ENCODE data around the gene LRRC4C. TPM values are rescaled to one million over a fixed set of nuclear protein-coding genes. Genes with fewer than 3 reads are reported as not detected.

The LRRC4C gene
- total and polyA plus RNA-seq, 2 donors (not counting 3 experiments of a cell fraction or from before 2014, with no cell fraction given) = not detected

DNA sequence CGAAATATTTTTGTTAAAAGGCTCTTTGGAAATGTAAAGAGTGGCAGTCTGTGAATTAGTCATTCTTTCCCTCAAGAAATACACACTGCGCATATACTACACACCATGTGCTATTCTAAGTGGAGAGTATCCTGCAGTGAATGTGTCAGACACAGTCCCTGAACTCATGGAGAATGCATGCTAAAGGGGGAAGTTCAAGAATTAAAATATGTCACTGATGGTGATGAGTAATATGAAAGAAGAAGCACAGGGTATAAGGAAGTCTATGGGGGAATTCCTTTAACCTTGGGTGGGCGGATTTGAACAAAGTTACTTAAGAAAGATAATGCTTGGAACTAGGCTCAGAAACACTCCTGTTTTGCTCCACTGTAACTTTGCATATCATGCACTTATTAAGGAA, 153.0 kb downstream of the LRRC4C start:
- ChIA-PET POLR2A (no interaction called here), CTCF (no interaction called here)

More for the DNA sequence above, 153.0 kb downstream of the LRRC4C start:
- H3K4me3 ChIP-seq (replicated peaks in 1 of 3; ENCODE audit: insufficient read depth in 1 of 3, low read depth in 1 of 3, low read length in 3 of 3) = no peak overlapping the region
- H3K9me1 ChIP-seq (replicated peaks; ENCODE audit: control insufficient read depth, extremely low read depth, insufficient read depth, low read length) = no peaks in the 10 kb centered on the region
- DNase-seq (ENCODE audit: low read depth, low spot score) (no peak), FAIRE-seq (no peak)
- H3K79me2 ChIP-seq (ENCODE audit: control insufficient read depth, insufficient read depth, low read length) = no peaks in the 10 kb centered on the region
- no peak overlapping the region for H3K4me2 ChIP-seq (ENCODE audit: insufficient read depth, low read length)
- TF ChIP-seq, protein P1, sequence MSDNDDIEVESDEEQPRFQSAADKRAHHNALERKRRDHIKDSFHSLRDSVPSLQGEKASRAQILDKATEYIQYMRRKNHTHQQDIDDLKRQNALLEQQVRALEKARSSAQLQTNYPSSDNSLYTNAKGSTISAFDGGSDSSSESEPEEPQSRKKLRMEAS (IDR thresholded peaks at IDR 0.05; ENCODE audit: insufficient read depth, insufficient read length) = no peak
- TF ChIP-seq MYC (IDR thresholded peaks at IDR 0.05; ENCODE audit: low read depth, low read length) = no peak
- TF ChIP-seq POLR2A (IDR thresholded peaks at IDR 0.05; ENCODE audit: low read depth, low read length) = no peak
- TF ChIP-seq GATA2 (IDR thresholded peaks at IDR 0.05; ENCODE audit: insufficient read depth, insufficient read length, low read depth, low read length) = no peak
- no peak for TF ChIP-seq JUN (IDR thresholded peaks at IDR 0.05; ENCODE audit: borderline replicate concordance, insufficient read depth, insufficient read length, low read depth)
- no peak for TF ChIP-seq FOS (IDR thresholded peaks at IDR 0.05; ENCODE audit: borderline replicate concordance, insufficient read depth, low read length)
- TF ChIP-seq, protein P2, sequence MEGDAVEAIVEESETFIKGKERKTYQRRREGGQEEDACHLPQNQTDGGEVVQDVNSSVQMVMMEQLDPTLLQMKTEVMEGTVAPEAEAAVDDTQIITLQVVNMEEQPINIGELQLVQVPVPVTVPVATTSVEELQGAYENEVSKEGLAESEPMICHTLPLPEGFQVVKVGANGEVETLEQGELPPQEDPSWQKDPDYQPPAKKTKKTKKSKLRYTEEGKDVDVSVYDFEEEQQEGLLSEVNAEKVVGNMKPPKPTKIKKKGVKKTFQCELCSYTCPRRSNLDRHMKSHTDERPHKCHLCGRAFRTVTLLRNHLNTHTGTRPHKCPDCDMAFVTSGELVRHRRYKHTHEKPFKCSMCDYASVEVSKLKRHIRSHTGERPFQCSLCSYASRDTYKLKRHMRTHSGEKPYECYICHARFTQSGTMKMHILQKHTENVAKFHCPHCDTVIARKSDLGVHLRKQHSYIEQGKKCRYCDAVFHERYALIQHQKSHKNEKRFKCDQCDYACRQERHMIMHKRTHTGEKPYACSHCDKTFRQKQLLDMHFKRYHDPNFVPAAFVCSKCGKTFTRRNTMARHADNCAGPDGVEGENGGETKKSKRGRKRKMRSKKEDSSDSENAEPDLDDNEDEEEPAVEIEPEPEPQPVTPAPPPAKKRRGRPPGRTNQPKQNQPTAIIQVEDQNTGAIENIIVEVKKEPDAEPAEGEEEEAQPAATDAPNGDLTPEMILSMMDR (IDR thresholded peaks at IDR 0.05; ENCODE audit: extremely low read depth in 1 of 2, insufficient read depth in 1 of 2, low read depth in 1 of 2, low read length in 2 of 2) = no peak
- TF ChIP-seq EZH2 (IDR thresholded peaks at IDR 0.05; ENCODE audit: borderline replicate concordance, low read depth, low read length, severe bottlenecking) = no peak
- TF ChIP-seq POLR2AphosphoS5 (IDR thresholded peaks at IDR 0.05; ENCODE audit: insufficient read depth, low read depth, low read length) = no peak
- no peaks in the 10 kb centered on the region for H3K36me3 ChIP-seq (ENCODE audit: control insufficient read depth in 2 of 2, extremely low read depth in 1 of 2, insufficient read depth in 2 of 2, low read length in 2 of 2)
- no peaks in the 10 kb centered on the region for H3K4me1 ChIP-seq (ENCODE audit: control insufficient read depth, extremely low read depth, insufficient read depth, low read length)
- H3K9me3 ChIP-seq (replicated peaks; ENCODE audit: control insufficient read depth, insufficient read depth, low read length) = peaks cover 2% of the 10 kb centered on the region
- intact Hi-C loops (cut with micrococcal nuclease) = no loop called here
- H4K20me1 ChIP-seq (replicated peaks; ENCODE audit: control insufficient read depth, extremely low read depth, insufficient read depth, low read length) = no peaks in the 10 kb centered on the region
- no peak overlapping the region for H2AFZ ChIP-seq (ENCODE audit: low read depth, low read length)
- no peak overlapping the region for H3K9ac ChIP-seq (replicated peaks; ENCODE audit: extremely low read depth, insufficient read depth, low read length)
- BruUV-seq (replicated peaks) = no TSS peak
- no peak overlapping the region for H3K27ac ChIP-seq (ENCODE audit: insufficient read depth, low read depth, low read length)
- no peaks in the 10 kb centered on the region for H3K27me3 ChIP-seq (ENCODE audit: control insufficient read depth in 2 of 2, insufficient read depth in 2 of 2, low read length in 2 of 2)
- dilution Hi-C loops (cut with MboI; ENCODE audit: extremely low pct_ligation_motif_present, low sequenced_read_pairs) = no loop called here

Data from endothelial cell of umbilical vein (primary cell).